ENCODE data around the gene FGR.

DNA sequence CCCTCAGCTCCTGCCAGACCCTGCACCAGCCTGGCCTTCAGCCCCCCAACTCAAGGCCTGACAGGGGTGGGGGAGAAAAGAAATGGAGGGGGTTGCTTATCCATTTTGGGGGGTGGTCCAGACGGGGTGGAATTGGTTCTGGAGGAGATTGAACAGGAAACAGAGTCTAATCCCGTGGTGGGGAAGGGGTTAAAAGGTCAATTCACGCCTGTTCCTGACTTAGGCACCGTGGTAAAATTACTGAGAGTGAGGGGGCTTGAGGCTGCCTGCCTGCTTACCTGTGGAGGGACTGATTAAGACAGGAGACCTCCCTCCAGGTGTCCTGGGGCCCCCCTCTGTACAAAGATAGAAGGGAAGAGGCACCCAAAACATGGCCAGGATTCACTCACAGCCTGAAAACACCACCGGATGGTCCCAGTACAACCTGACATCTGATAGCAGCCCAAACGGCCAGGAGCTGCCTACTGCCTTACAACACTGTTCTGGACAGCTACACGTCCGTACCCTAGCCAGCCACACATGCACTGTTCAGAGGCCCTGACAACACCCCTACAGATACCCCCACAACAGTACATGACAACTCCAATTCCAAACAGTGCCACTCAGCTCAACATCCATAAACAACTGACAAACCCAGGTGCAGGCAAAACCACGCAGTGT lies 62.8 kb downstream of the FGR start:
- TF ChIP-seq, protein P1, sequence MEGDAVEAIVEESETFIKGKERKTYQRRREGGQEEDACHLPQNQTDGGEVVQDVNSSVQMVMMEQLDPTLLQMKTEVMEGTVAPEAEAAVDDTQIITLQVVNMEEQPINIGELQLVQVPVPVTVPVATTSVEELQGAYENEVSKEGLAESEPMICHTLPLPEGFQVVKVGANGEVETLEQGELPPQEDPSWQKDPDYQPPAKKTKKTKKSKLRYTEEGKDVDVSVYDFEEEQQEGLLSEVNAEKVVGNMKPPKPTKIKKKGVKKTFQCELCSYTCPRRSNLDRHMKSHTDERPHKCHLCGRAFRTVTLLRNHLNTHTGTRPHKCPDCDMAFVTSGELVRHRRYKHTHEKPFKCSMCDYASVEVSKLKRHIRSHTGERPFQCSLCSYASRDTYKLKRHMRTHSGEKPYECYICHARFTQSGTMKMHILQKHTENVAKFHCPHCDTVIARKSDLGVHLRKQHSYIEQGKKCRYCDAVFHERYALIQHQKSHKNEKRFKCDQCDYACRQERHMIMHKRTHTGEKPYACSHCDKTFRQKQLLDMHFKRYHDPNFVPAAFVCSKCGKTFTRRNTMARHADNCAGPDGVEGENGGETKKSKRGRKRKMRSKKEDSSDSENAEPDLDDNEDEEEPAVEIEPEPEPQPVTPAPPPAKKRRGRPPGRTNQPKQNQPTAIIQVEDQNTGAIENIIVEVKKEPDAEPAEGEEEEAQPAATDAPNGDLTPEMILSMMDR (conservative IDR thresholded peaks at IDR 0.05) = no peak
- TF ChIP-seq ZFX (IDR thresholded peaks at IDR 0.05) = no peak
